Measurements from ENCODE around the gene RGS9.
A peak's percentile ranks its signal among the peaks of the same experiment; 100 is the strongest.

Gene RGS9

GRCh38 chr17:65185668-65186382 lies 48.7 kb downstream of the RGS9 start:
- DNase-seq (ENCODE audit: low read depth in 1 of 2, low spot score in 1 of 2): no peak
- TF ChIP-seq SPI1 (IDR thresholded peaks at IDR 0.05; ENCODE audit: borderline replicate concordance, low read depth): no peak
- TF ChIP-seq, protein P1, sequence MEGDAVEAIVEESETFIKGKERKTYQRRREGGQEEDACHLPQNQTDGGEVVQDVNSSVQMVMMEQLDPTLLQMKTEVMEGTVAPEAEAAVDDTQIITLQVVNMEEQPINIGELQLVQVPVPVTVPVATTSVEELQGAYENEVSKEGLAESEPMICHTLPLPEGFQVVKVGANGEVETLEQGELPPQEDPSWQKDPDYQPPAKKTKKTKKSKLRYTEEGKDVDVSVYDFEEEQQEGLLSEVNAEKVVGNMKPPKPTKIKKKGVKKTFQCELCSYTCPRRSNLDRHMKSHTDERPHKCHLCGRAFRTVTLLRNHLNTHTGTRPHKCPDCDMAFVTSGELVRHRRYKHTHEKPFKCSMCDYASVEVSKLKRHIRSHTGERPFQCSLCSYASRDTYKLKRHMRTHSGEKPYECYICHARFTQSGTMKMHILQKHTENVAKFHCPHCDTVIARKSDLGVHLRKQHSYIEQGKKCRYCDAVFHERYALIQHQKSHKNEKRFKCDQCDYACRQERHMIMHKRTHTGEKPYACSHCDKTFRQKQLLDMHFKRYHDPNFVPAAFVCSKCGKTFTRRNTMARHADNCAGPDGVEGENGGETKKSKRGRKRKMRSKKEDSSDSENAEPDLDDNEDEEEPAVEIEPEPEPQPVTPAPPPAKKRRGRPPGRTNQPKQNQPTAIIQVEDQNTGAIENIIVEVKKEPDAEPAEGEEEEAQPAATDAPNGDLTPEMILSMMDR (IDR thresholded peaks at IDR 0.05; ENCODE audit: insufficient read depth, low read length): no peak
- TF ChIP-seq, protein P2, sequence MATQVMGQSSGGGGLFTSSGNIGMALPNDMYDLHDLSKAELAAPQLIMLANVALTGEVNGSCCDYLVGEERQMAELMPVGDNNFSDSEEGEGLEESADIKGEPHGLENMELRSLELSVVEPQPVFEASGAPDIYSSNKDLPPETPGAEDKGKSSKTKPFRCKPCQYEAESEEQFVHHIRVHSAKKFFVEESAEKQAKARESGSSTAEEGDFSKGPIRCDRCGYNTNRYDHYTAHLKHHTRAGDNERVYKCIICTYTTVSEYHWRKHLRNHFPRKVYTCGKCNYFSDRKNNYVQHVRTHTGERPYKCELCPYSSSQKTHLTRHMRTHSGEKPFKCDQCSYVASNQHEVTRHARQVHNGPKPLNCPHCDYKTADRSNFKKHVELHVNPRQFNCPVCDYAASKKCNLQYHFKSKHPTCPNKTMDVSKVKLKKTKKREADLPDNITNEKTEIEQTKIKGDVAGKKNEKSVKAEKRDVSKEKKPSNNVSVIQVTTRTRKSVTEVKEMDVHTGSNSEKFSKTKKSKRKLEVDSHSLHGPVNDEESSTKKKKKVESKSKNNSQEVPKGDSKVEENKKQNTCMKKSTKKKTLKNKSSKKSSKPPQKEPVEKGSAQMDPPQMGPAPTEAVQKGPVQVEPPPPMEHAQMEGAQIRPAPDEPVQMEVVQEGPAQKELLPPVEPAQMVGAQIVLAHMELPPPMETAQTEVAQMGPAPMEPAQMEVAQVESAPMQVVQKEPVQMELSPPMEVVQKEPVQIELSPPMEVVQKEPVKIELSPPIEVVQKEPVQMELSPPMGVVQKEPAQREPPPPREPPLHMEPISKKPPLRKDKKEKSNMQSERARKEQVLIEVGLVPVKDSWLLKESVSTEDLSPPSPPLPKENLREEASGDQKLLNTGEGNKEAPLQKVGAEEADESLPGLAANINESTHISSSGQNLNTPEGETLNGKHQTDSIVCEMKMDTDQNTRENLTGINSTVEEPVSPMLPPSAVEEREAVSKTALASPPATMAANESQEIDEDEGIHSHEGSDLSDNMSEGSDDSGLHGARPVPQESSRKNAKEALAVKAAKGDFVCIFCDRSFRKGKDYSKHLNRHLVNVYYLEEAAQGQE (IDR thresholded peaks at IDR 0.05; ENCODE audit: insufficient replicate concordance, low read depth): no peak
- no peak for TF ChIP-seq POLR2AphosphoS5 (IDR thresholded peaks at IDR 0.05; ENCODE audit: low read depth)
- no peak for TF ChIP-seq GABPA (IDR thresholded peaks at IDR 0.05; ENCODE audit: low read depth)
- H3K4me3 ChIP-seq (replicated peaks; ENCODE audit: insufficient read depth, low read length): no peak overlapping the region

DNA sequence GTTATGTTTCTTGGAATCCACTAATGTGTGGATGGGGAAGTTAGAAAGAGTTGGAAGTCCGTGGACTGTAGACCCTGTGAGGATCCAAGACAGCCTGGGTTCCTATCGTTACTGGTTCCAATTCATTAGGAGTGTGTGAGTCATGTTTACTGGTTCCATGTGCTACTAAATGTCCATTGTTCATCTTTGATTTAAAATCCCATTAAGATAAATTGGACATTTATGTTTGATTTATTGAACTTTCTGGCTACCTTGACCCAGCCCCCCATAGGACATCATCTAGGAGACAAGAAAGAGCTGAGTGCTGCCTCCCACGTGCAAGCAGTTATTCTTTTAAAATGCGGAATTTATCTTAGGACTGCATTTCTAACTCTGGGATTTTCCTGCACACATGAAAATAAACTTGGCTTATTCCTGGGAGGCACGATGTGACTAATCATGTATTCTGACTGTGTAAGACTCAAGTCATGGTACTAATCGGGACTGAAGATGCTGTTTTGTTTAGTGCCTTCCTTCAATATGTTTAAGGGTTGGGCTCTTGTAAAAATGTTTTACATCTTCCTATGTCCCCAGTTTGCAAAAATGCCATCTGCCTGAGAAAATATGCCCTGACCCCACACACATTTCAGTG lies 53.4 kb downstream of the RGS9 start:
- H3K27me3 ChIP-seq (ENCODE audit: insufficient read depth, poor library complexity, severe bottlenecking): no peaks in the 10 kb centered on the region
- DNase-seq (ENCODE audit: low read depth in 1 of 2, low spot score in 1 of 2): no peak
- no peak overlapping the region for H3K4me3 ChIP-seq (replicated peaks; ENCODE audit: insufficient read depth, low read length)
- H3K27ac ChIP-seq (replicated peaks): no peak overlapping the region
- TF ChIP-seq, protein P2 (IDR thresholded peaks at IDR 0.05; ENCODE audit: insufficient replicate concordance, low read depth): no peak
- TF ChIP-seq POLR2AphosphoS5 (IDR thresholded peaks at IDR 0.05; ENCODE audit: low read depth) (no peak), GABPA (IDR thresholded peaks at IDR 0.05; ENCODE audit: low read depth) (no peak), SPI1 (IDR thresholded peaks at IDR 0.05; ENCODE audit: borderline replicate concordance, low read depth) (no peak)
- TF ChIP-seq, protein P1 (IDR thresholded peaks at IDR 0.05; ENCODE audit: insufficient read depth, low read length): no peak

More at GRCh38 chr17:65185668-65186382, 48.7 kb downstream of the RGS9 start:
- Histone ChIP-seq H3K27me3 (ENCODE audit: insufficient read depth, poor library complexity, severe bottlenecking) (no peaks in the 10 kb centered on the region), H3K27ac (replicated peaks) (no peak overlapping the region)

DNA sequence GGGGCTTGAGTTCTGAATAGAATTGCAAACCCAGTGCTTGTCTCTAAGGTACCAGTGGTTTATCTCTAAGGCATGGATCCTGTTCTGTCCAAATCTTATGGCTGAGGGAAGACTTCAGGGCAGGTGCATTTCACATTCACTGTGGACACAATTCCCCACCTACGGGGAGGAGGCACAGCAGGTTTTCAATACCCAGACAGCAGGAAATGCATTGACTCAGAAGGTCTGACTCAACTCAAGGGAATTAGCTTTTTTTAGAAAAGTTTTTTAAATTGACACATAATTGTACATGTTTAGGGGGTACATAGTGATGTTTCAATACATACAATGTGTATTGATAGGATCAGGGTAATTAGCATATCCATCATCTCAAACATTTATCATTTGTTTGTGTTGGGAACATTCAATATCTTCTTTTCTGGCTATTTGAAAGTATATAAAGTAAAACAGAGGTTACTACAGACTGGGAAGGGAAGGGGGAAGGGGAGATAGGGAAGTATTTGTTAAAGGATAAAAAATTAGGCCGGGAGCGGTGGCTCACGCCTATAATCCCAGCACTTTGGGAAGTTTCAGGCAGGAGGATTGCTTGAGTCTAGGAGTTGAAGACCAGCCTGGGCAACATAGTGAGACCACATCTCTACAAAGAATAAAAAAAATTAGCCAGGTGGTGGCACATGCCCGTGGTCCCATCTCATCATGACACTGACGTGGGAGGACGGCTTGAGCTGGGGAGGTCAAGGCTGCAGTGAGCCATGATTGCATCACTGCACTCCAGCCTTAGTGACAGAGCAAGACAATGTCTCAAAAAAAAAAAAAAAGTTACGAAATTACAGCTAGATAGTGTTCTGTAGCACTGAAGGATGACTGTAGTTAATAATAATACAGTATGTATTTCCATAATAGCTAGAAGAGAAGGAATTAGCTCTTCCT lies 54.9 kb downstream of the RGS9 start:
- peak in 1 of 2 experiments; percentile 54 for DNase-seq (ENCODE audit: low read depth in 1 of 2, low spot score in 1 of 2)
- no peak overlapping the region for H3K27ac ChIP-seq (replicated peaks)

More for the DNA sequence above, 54.9 kb downstream of the RGS9 start:
- no peaks in the 10 kb centered on the region for H3K27me3 ChIP-seq (ENCODE audit: insufficient read depth, poor library complexity, severe bottlenecking)
- TF ChIP-seq, protein P1 (IDR thresholded peaks at IDR 0.05; ENCODE audit: insufficient read depth, low read length): no peak
- TF ChIP-seq SPI1 (IDR thresholded peaks at IDR 0.05; ENCODE audit: borderline replicate concordance, low read depth) (no peak), POLR2AphosphoS5 (IDR thresholded peaks at IDR 0.05; ENCODE audit: low read depth) (no peak), GABPA (IDR thresholded peaks at IDR 0.05; ENCODE audit: low read depth) (no peak)
- TF ChIP-seq, protein P2 (IDR thresholded peaks at IDR 0.05; ENCODE audit: insufficient replicate concordance, low read depth): no peak
- H3K4me3 ChIP-seq (replicated peaks; ENCODE audit: insufficient read depth, low read length): no peak overlapping the region

All from HL-60 (cell line).